ENCODE measurements around the gene MLH1. TPM values are rescaled to one million over a fixed set of nuclear protein-coding genes. Genes with fewer than 3 reads are reported as not detected.

MLH1 gene
- total and polyA plus RNA-seq, 2 of the 8 experiments (the other 6 are each of a cell fraction or from before 2014, with no cell fraction given): 36.4 to 47.3 TPM

DNA sequence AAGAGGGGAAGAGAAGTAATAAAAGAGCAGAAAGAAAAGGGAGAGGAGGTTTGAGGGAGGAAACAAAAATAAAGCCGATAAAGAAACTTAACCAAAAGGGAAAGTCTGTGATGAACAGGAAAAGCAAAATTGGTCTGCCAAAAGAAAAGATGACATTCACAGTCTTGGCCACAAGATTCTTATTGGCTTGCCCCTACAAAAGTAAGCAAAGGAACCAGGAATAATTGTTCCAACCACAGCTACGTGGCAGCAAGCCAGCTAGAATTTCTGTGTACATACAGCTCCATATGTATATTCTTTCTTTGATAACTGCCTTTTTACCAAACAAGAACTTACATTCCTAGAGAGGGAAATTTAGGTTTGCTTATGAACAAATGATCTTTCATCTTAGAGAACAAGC lies 79.6 kb downstream of the MLH1 start (continued):
- TF ChIP-seq, protein P1, sequence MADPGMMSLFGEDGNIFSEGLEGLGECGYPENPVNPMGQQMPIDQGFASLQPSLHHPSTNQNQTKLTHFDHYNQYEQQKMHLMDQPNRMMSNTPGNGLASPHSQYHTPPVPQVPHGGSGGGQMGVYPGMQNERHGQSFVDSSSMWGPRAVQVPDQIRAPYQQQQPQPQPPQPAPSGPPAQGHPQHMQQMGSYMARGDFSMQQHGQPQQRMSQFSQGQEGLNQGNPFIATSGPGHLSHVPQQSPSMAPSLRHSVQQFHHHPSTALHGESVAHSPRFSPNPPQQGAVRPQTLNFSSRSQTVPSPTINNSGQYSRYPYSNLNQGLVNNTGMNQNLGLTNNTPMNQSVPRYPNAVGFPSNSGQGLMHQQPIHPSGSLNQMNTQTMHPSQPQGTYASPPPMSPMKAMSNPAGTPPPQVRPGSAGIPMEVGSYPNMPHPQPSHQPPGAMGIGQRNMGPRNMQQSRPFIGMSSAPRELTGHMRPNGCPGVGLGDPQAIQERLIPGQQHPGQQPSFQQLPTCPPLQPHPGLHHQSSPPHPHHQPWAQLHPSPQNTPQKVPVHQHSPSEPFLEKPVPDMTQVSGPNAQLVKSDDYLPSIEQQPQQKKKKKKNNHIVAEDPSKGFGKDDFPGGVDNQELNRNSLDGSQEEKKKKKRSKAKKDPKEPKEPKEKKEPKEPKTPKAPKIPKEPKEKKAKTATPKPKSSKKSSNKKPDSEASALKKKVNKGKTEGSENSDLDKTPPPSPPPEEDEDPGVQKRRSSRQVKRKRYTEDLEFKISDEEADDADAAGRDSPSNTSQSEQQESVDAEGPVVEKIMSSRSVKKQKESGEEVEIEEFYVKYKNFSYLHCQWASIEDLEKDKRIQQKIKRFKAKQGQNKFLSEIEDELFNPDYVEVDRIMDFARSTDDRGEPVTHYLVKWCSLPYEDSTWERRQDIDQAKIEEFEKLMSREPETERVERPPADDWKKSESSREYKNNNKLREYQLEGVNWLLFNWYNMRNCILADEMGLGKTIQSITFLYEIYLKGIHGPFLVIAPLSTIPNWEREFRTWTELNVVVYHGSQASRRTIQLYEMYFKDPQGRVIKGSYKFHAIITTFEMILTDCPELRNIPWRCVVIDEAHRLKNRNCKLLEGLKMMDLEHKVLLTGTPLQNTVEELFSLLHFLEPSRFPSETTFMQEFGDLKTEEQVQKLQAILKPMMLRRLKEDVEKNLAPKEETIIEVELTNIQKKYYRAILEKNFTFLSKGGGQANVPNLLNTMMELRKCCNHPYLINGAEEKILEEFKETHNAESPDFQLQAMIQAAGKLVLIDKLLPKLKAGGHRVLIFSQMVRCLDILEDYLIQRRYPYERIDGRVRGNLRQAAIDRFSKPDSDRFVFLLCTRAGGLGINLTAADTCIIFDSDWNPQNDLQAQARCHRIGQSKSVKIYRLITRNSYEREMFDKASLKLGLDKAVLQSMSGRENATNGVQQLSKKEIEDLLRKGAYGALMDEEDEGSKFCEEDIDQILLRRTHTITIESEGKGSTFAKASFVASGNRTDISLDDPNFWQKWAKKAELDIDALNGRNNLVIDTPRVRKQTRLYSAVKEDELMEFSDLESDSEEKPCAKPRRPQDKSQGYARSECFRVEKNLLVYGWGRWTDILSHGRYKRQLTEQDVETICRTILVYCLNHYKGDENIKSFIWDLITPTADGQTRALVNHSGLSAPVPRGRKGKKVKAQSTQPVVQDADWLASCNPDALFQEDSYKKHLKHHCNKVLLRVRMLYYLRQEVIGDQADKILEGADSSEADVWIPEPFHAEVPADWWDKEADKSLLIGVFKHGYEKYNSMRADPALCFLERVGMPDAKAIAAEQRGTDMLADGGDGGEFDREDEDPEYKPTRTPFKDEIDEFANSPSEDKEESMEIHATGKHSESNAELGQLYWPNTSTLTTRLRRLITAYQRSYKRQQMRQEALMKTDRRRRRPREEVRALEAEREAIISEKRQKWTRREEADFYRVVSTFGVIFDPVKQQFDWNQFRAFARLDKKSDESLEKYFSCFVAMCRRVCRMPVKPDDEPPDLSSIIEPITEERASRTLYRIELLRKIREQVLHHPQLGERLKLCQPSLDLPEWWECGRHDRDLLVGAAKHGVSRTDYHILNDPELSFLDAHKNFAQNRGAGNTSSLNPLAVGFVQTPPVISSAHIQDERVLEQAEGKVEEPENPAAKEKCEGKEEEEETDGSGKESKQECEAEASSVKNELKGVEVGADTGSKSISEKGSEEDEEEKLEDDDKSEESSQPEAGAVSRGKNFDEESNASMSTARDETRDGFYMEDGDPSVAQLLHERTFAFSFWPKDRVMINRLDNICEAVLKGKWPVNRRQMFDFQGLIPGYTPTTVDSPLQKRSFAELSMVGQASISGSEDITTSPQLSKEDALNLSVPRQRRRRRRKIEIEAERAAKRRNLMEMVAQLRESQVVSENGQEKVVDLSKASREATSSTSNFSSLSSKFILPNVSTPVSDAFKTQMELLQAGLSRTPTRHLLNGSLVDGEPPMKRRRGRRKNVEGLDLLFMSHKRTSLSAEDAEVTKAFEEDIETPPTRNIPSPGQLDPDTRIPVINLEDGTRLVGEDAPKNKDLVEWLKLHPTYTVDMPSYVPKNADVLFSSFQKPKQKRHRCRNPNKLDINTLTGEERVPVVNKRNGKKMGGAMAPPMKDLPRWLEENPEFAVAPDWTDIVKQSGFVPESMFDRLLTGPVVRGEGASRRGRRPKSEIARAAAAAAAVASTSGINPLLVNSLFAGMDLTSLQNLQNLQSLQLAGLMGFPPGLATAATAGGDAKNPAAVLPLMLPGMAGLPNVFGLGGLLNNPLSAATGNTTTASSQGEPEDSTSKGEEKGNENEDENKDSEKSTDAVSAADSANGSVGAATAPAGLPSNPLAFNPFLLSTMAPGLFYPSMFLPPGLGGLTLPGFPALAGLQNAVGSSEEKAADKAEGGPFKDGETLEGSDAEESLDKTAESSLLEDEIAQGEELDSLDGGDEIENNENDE (IDR thresholded peaks at IDR 0.05; ENCODE audit: insufficient replicate concordance, low read length): no peak
- no peak for TF ChIP-seq HDAC6 (IDR thresholded peaks at IDR 0.05; ENCODE audit: low read depth, low read length)
- TF ChIP-seq JUN (IDR thresholded peaks at IDR 0.05; ENCODE audit: low read depth, low read length): no peak
- TF ChIP-seq PHF8 (conservative IDR thresholded peaks at IDR 0.05; ENCODE audit: low read depth, low read length): no peak
- no peak for TF ChIP-seq CTBP2 (IDR thresholded peaks at IDR 0.05; ENCODE audit: borderline replicate concordance, insufficient read depth, insufficient read length, low read length)

Data from H1 (cell line).